Natural killer cell (primary cell): ENCODE results near the gene GMFB. TPM values are rescaled to one million over a fixed set of nuclear protein-coding genes. Genes with fewer than 3 reads are reported as not detected.

ENCODE experiments used
- ATAC-seq, 3 donors: fragments of 150-1000 bp in 2 of 3; fragments of 200-7000 bp in 1 of 3; cut with Tn5 transposase; 1 replicate in 1 of 3; 2 replicates in 2 of 3; pipeline ENCODE4 v1.10.0; 2021; ENCODE audit warnings: mild to moderate bottlenecking in 2 of 3, moderate library complexity in 2 of 3
- DNase-seq, 2 donors: peaks; one replicate each; pipeline versions ENCODE4 v3.0.0 to v3.0.0-alpha.2; 2013 to 2021; ENCODE audit warnings: mixed read lengths in 1 of 2
- H3K27ac ChIP-seq: one replicate; pipeline ENCODE4 v1.5.1; 2013; ENCODE audit warnings: mild to moderate bottlenecking, low read length
- H3K27me3 ChIP-seq: one replicate; pipeline ENCODE4 v1.6.1; 2013; ENCODE audit warnings: low read length; ENCODE audit not compliant: control insufficient read depth, insufficient read depth
- H3K36me3 ChIP-seq: one replicate; pipeline ENCODE4 v1.6.1; 2013; ENCODE audit warnings: low read length; ENCODE audit not compliant: control insufficient read depth, insufficient read depth
- H3K4me1 ChIP-seq: one replicate; pipeline ENCODE4 v1.6.1; 2013; ENCODE audit warnings: low read length; ENCODE audit not compliant: control insufficient read depth, insufficient read depth
- H3K4me3 ChIP-seq: one replicate; pipeline ENCODE4 v1.5.1; 2013; ENCODE audit warnings: low read length
- H3K9me3 ChIP-seq: one replicate; pipeline ENCODE4 v1.6.1; 2013; ENCODE audit warnings: low read length; ENCODE audit not compliant: control insufficient read depth, insufficient read depth
- H3K27ac Mint-ChIP-seq, 2 donors: one replicate each; pipeline ENCODE4 v1.8.0; 2022; ENCODE audit warnings: mild to moderate bottlenecking in 2 of 2, mixed read lengths in 2 of 2, moderate library complexity in 1 of 2
- H3K27me3 Mint-ChIP-seq, 2 donors: one replicate each; pipeline ENCODE4 v1.8.0; 2022; ENCODE audit warnings: low read depth in 2 of 2, mixed read lengths in 2 of 2
- H3K36me3 Mint-ChIP-seq: one replicate; pipeline ENCODE4 v1.8.0; 2022; ENCODE audit warnings: mixed read lengths
- H3K4me1 Mint-ChIP-seq, 2 donors: one replicate each; pipeline ENCODE4 v1.8.0; 2022; ENCODE audit warnings: mixed read lengths in 2 of 2
- H3K4me3 Mint-ChIP-seq: one replicate; pipeline ENCODE4 v1.8.0; 2022; ENCODE audit warnings: mild to moderate bottlenecking, moderate library complexity, mixed read lengths
- H3K9me3 Mint-ChIP-seq, 2 donors: one replicate each; pipeline ENCODE4 v1.8.0; 2022; ENCODE audit warnings: mixed read lengths in 2 of 2
- WGBS: methylation state at CpG from one replicate; pipeline ENCODE4 v1.1.7; 2013; ENCODE audit warnings: missing lambda C conversion rate; ENCODE audit not compliant: insufficient coverage; 5-methylcytosine and 5-hydroxymethylcytosine counted together
- intact Hi-C: fragments of 100-400 bp; cut with micrococcal nuclease; formaldehyde crosslinking; loops from one replicate; pipeline ENCODE4 v1.14.2; 2022
- total RNA-seq, 4 donors: library from RNA; stranded (reverse); fragments of 120-200 nt in 1 of 4; gene quantifications; one replicate each; pipeline versions ENCODE4 v1.2.3 to v1.2.4, GENCODE V29; 2013 to 2022
- TF ChIP-seq, protein P1 (sequence below): fragments of 200-600 bp; IDR thresholded peaks from one replicate; pipeline ENCODE4 v1.8.0; 2022; ENCODE audit warnings: antibody characterized with exemption

GMFB gene
- total RNA-seq = 10 to 100 TPM; 46.4 to 55.1 (median 52.8) TPM
- 60.4 TPM for total RNA-seq (2013)

DNA sequence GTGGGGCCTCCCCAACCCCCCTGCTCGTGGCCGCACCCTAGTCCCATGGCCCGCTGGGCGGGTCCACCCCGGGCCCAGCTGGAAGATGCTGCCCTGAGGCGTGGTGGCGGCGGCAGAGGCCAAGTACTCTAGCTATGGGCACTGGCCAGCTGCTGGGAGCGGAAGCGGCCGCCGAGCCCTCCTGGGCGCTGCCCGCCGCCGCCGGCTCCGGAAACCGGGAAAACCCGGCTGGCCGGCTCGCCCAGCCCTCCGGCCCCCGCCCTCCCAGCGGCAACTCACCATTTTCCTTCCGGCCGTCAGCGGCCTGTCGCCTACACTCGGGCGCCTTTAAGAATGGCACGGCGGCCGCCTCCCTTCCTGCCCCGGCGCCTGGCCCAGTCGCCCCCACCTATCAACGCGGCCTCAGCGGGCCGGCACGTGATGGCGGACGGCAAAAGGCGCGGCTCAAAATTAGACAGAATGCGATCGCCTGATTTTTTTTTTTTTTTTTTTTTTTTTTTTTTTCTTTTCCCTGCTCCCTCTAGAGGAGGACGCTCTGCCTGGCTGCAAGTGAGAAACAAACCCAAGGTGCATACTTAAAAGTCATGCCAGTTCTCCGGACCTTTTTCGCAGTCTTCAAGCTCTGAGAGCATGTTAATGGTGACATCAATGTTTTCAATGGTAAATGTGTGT lies at the start of gene GMFB:
Gene GMFB, minus strand, starts transcription at position 335 of the 672 bp plus-strand sequence. Its CDS starts 53 bp downstream, at position 282.
- H3K36me3 ChIP-seq = no peaks in the 10 kb centered on the region
- peak within 1 kb of the TSS; percentile 94 for H3K4me3 Mint-ChIP-seq
- H3K9me3 Mint-ChIP-seq = no peaks in the 10 kb centered on the region
- no peaks in the 10 kb centered on the region for H3K27me3 ChIP-seq
- H3K27ac ChIP-seq = peak within 1 kb of the TSS; percentile 88
- peak within 1 kb of the TSS; percentile 82 to 86 for H3K27ac Mint-ChIP-seq
- no peaks in the 10 kb centered on the region for H3K36me3 Mint-ChIP-seq
- peak within 1 kb of the TSS; percentile 88 for H3K4me3 ChIP-seq
- intact Hi-C loops = loop anchor here (1.0 to 2.0 kb wide), 3 partner anchors 21 to 92 kb away; partner anchors contain the start of genes CDKN3, CGRRF1 and CNIH1
- H3K4me1 Mint-ChIP-seq = peaks cover 50 to 57% of the 10 kb centered on the region in 2 donors
- H3K27me3 Mint-ChIP-seq = no peaks in the 10 kb centered on the region
- no peaks in the 10 kb centered on the region for H3K9me3 ChIP-seq
- peak; percentile 95 to 98 (median 97) for ATAC-seq
- under 1% methylated on average over 50 of the region's 51 CpGs for WGBS
- H3K4me1 ChIP-seq = peaks cover 24% of the 10 kb centered on the region
- TF ChIP-seq, protein P1, sequence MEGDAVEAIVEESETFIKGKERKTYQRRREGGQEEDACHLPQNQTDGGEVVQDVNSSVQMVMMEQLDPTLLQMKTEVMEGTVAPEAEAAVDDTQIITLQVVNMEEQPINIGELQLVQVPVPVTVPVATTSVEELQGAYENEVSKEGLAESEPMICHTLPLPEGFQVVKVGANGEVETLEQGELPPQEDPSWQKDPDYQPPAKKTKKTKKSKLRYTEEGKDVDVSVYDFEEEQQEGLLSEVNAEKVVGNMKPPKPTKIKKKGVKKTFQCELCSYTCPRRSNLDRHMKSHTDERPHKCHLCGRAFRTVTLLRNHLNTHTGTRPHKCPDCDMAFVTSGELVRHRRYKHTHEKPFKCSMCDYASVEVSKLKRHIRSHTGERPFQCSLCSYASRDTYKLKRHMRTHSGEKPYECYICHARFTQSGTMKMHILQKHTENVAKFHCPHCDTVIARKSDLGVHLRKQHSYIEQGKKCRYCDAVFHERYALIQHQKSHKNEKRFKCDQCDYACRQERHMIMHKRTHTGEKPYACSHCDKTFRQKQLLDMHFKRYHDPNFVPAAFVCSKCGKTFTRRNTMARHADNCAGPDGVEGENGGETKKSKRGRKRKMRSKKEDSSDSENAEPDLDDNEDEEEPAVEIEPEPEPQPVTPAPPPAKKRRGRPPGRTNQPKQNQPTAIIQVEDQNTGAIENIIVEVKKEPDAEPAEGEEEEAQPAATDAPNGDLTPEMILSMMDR = no peak
- DNase-seq = peak; percentile 86 to 93

DNA sequence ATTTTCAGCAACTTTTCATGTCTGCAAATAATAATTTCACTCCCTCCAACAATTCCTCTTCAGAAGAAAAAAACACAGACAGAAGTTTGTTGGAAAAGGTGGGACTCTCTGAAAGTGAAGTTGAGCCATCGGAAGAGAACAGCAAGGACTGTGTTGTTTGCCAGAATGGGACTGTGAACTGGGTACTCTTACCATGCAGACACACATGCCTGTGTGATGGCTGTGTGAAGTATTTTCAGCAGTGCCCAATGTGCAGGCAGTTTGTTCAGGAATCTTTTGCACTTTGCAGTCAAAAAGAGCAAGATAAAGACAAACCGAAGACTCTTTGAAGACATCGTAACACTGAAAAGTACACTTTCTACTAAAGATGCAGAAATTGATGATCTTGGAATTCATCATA lies 49.3 kb upstream of the GMFB start:
- Mint-ChIP-seq H3K27ac (no peak overlapping the region), H3K9me3 (no peaks in the 10 kb centered on the region), H3K4me1 (no peaks in the 10 kb centered on the region), H3K36me3 (peaks cover 8% of the 10 kb centered on the region), H3K27me3 (no peaks in the 10 kb centered on the region), H3K4me3 (no peak overlapping the region)
- ATAC-seq = no peak
- Histone ChIP-seq H3K4me1 (no peaks in the 10 kb centered on the region), H3K36me3 (peaks cover 14% of the 10 kb centered on the region), H3K27me3 (no peaks in the 10 kb centered on the region), H3K4me3 (no peak overlapping the region), H3K27ac (no peak overlapping the region), H3K9me3 (no peaks in the 10 kb centered on the region)
- TF ChIP-seq, protein P1 = no peak
- 98% methylated on average over 3 of the region's 3 CpGs for WGBS
- DNase-seq = no peak
- intact Hi-C loops = no loop called here

DNA sequence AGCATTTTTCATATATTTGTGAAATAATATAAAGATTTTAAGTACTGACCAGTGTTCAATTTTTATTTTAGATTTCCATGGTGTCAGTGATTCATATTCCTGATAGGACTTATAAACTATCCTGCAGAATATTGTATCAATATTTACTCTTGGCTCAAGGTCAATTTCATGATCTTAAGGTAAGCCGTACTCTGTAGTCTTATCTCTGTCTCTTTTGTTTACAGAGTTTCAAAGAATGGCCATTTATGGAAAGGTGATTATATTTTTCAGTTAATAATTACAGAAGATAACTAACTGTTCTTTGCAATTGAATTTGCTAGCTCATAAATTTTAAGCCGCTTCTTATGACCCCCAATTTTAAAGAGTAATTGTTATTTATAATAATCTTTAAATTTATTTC lies 48.9 kb upstream of the GMFB start:
- no peak overlapping the region for H3K27ac ChIP-seq
- no peaks in the 10 kb centered on the region for H3K4me1 ChIP-seq
- no peaks in the 10 kb centered on the region for H3K27me3 Mint-ChIP-seq
- H3K4me3 Mint-ChIP-seq = no peak overlapping the region
- intact Hi-C loops = no loop called here
- no peak for ATAC-seq
- H3K9me3 Mint-ChIP-seq = no peaks in the 10 kb centered on the region
- WGBS = no CpG with 5 or more reads among the region's 2 CpGs
- peaks cover 14% of the 10 kb centered on the region for H3K36me3 ChIP-seq
- no peaks in the 10 kb centered on the region for H3K9me3 ChIP-seq
- no peaks in the 10 kb centered on the region for H3K4me1 Mint-ChIP-seq
- DNase-seq = no peak
- no peaks in the 10 kb centered on the region for H3K27me3 ChIP-seq
- H3K27ac Mint-ChIP-seq = no peak overlapping the region
- TF ChIP-seq, protein P1 = no peak
- peaks cover 8% of the 10 kb centered on the region for H3K36me3 Mint-ChIP-seq
- H3K4me3 ChIP-seq = no peak overlapping the region

DNA sequence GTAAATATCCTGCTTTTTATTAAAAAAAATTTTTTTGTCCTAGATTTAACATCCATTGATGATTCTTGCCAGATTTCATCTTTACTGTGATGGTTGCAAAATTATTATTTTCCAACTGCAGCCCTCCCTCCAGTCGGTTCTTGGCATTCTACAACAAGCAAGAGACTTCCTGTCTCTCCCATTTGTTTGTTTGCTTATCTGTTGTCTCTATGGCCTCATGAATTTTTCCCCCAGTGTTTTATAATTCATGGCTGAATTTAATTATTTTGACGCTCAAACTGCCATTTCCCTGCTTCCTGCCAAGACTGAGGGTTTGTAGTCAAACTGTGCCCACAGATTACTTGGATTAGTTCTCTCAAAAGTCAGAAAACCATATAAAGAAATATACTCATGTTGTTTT lies 46.9 kb upstream of the GMFB start:
- H3K36me3 ChIP-seq = peaks cover 22% of the 10 kb centered on the region
- ATAC-seq = no peak
- TF ChIP-seq, protein P1 = no peak
- no peaks in the 10 kb centered on the region for H3K4me1 ChIP-seq
- Mint-ChIP-seq H3K9me3 (no peaks in the 10 kb centered on the region), H3K27me3 (no peaks in the 10 kb centered on the region), H3K4me3 (no peak overlapping the region), H3K36me3 (peaks cover 8% of the 10 kb centered on the region), H3K4me1 (no peaks in the 10 kb centered on the region), H3K27ac (no peak overlapping the region)
- H3K4me3 ChIP-seq = no peak overlapping the region
- intact Hi-C loops = no loop called here
- no peak for DNase-seq
- H3K27ac ChIP-seq = no peak overlapping the region
- H3K9me3 ChIP-seq = no peaks in the 10 kb centered on the region
- H3K27me3 ChIP-seq = no peaks in the 10 kb centered on the region
- WGBS = 68% methylated on average over 2 of the region's 2 CpGs
